ENCODE measurements around the gene KCNQ5.

The KCNQ5 gene

GRCh38 chr6:73078908-73079610, 457.2 kb downstream of the KCNQ5 start:
- no peak for DNase-seq

- no peak for DNase-seq
These were observed 457.7 kb downstream of the KCNQ5 start for GRCh38 chr6:73079611-73079955.

- no peak for DNase-seq
These were observed 458.1 kb downstream of the KCNQ5 start for GRCh38 chr6:73079978-73080377.

- DNase-seq, result no peak
These were observed 460.1 kb downstream of the KCNQ5 start for GRCh38 chr6:73081955-73082354.

- DNase-seq, result no peak
These were observed 462.0 kb downstream of the KCNQ5 start for GRCh38 chr6:73083886-73084285.

GRCh38 chr6:73085443-73085871, 463.6 kb downstream of the KCNQ5 start:
- no peak for DNase-seq

GRCh38 chr6:73086726-73087125, 464.9 kb downstream of the KCNQ5 start:
- no peak for DNase-seq

- no peak for DNase-seq
These were observed 466.4 kb downstream of the KCNQ5 start for GRCh38 chr6:73088138-73088813.

GRCh38 chr6:73104921-73105320, 483.1 kb downstream of the KCNQ5 start:
- no peak for DNase-seq

GRCh38 chr6:73107016-73107415, 485.2 kb downstream of the KCNQ5 start:
- DNase-seq, result no peak

GRCh38 chr6:73108949-73109348, 487.1 kb downstream of the KCNQ5 start:
- no peak for DNase-seq

- no peak for DNase-seq
These were observed 487.8 kb downstream of the KCNQ5 start for GRCh38 chr6:73109659-73110058.

GRCh38 chr6:73116330-73116729, 494.5 kb downstream of the KCNQ5 start:
- no peak for DNase-seq

GRCh38 chr6:73121421-73121993, 499.6 kb downstream of the KCNQ5 start:
- no peak for DNase-seq

GRCh38 chr6:73123632-73124329, 501.9 kb downstream of the KCNQ5 start:
- DNase-seq, result no peak

- peak; percentile 70 to 77 for DNase-seq
These were observed 508.0 kb downstream of the KCNQ5 start for GRCh38 chr6:73129653-73130443.

- DNase-seq, result no peak
These were observed 509.8 kb downstream of the KCNQ5 start for GRCh38 chr6:73131706-73132105.

GRCh38 chr6:73134588-73134987, 512.7 kb downstream of the KCNQ5 start:
- no peak for DNase-seq

- no peak for DNase-seq
These were observed 518.0 kb downstream of the KCNQ5 start for GRCh38 chr6:73139681-73140383.

GRCh38 chr6:73143551-73143950, 521.7 kb downstream of the KCNQ5 start:
- no peak for DNase-seq

GRCh38 chr6:73144516-73144915, 522.7 kb downstream of the KCNQ5 start:
- no peak for DNase-seq

- no peak for DNase-seq
These were observed 523.8 kb downstream of the KCNQ5 start for GRCh38 chr6:73145690-73146089.
